Epidermal melanocyte (primary cell): Measurements from ENCODE around the gene OR5AP2.
"Not testable (repeated sequence)": the region's sequence is repeated elsewhere in the genome, so short reads cannot be mapped to it uniquely, and the experiment has no call there.

ENCODE experiments used
- DNase-seq: peaks from one replicate; pipeline ENCODE4 v3.0.0; 2011; ENCODE audit warnings: low spot score; ENCODE audit not compliant: insufficient read length

OR5AP2 gene

DNA sequence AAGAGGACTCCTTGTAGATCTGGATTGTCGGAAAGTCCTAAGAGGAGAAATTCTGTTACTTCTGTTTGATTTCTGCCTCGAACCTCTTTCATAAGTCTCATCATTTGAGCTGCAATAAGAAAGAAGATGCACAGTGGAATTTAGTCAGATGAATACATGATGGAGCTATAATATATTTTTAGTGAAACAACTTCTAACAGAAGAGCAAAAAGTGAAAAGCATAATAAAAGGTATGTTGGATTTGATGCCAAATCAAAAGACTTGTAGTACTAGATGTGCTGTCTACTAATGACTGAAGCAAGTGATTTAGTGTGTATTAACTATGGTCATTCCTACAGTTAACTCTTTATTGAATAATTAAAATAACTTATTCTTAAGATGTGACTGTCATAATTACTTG, at the start of gene OR5AP2:
Gene OR5AP2, minus strand, starts transcription at position 101 of the 400 bp plus-strand sequence. Its CDS starts 0 bp downstream, at position 101.
- DNase-seq, result no peak

- DNase-seq, result not testable (repeated sequence)
Measured at GRCh38 chr11:56691179-56691578, 48.9 kb upstream of the OR5AP2 start.

- no peak for DNase-seq
Measured at GRCh38 chr11:56688554-56689100, 46.4 kb upstream of the OR5AP2 start.

DNA sequence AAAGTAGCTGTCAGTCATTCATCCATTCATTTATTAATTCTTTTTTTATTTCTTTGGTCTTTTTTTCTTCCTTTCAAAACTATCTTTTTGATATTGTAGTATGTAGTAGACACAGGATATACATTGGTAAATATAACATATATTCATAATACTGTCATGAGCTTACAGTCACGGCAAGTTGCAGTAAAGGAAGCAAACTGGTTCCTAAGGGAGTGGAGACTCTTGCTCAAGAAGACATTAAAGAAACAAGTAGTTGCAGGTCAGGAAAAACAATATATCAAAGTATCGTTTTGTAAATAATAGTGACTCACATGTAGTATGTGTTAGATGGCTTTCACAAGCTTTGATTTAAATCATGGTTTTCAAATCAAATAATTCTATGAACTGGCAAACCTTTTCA, 28.7 kb upstream of the OR5AP2 start:
- DNase-seq, result no peak

DNA sequence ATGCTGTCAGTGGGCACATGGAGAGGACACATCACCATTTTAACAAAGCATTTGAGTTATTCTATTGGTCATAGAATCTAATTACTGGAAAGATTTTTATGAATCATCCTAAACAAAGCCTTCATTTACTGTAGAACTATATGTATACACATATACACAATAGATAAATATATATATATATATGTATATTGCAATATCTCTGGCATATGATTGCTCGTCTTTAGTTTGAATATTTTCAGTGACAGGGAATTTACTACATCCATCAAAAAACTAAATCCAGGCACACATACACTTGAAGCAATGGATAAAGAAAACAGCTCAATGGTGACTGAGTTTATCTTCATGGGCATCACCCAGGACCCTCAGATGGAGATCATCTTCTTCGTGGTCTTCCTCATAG, 21.1 kb upstream of the OR5AP2 start, which contains the start of gene OR5AR1:
Gene OR5AR1, plus strand, starts transcription at position 301 of the 400 bp plus-strand sequence. Its CDS starts 0 bp downstream, at position 301.
- no peak for DNase-seq

DNA sequence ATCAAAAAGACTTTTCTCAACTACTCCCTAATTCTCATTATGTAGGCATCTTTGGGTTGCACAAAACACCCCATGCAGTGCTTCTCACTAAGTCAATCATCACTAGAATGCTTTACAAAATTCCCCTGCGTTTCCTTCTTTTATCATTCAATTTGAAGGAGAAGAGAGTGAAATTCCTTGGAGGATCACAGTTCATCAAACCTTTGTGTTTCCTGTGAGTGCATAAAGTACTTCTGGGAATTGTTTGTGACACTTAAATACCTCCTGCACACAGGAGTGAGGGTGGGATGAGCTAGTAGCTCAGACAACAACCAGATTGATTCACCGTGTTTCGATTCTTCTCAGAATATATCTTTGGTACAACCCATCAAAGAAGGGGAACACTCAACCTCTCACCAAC, 17.5 kb upstream of the OR5AP2 start:
- no peak for DNase-seq

GRCh38 chr11:56637500-56637899, 4.7 kb downstream of the OR5AP2 start:
- DNase-seq, result no peak

DNA sequence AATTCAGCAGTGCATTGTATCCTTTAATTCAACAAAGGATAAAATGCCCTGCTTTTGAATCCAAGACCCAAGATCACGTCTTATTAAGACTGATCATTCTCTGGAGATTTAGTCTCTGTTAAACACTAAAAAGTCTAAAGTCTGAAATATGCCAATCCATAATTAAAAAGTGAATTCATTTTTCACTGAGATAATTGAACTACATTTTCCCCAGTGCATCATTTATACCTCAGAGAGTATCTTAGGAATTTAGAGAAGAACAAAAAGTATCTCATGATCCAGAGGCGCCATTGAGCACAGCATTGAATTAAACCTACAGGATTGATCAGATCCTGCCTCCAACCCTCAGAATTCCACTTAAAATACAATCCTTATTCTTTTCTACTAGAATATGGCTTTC, 5.4 kb downstream of the OR5AP2 start:
- DNase-seq, result no peak

- no peak for DNase-seq
Measured at GRCh38 chr11:56632329-56632728, 9.9 kb downstream of the OR5AP2 start.

GRCh38 chr11:56625946-56626345, 16.3 kb downstream of the OR5AP2 start:
- no peak for DNase-seq

GRCh38 chr11:56624661-56625110, 17.6 kb downstream of the OR5AP2 start:
- peak; percentile 37 for DNase-seq

DNA sequence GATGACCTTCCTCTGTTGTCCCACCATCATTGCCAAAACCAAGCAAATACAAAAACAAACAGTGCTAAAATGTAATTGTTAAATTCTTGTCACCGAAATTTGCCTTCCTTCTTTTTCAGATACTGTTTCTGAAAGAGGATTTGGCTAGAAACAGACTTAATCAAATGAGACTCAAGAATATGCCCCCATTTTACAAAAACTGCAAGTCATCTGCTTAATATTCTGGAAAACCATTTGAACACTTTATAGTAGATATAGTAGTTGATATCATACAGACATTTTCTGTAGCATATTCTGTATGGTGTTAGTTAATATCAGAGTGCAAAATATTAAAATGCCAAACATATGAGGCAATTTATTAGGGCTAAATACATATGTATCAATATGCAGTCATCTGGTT, 31.1 kb downstream of the OR5AP2 start:
- DNase-seq, result no peak

GRCh38 chr11:56592088-56592717, 50.0 kb downstream of the OR5AP2 start:
- not testable (repeated sequence) for DNase-seq
